ENCODE data around the gene B3GALNT1.
"Not testable (repeated sequence)": the region's sequence is repeated elsewhere in the genome, so short reads cannot be mapped to it uniquely, and the experiment has no call there.

B3GALNT1 gene

GRCh38 chr3:161073181-161073580 lies 32.0 kb downstream of the B3GALNT1 start:
- DNase-seq = no peak

- DNase-seq = no peak
Observed at GRCh38 chr3:161072751-161073150, 32.4 kb downstream of the B3GALNT1 start.

GRCh38 chr3:161072211-161072621 lies 32.9 kb downstream of the B3GALNT1 start:
- DNase-seq = no peak

- DNase-seq = no peak
Observed at GRCh38 chr3:161070980-161071663, 34.0 kb downstream of the B3GALNT1 start.

GRCh38 chr3:161070252-161070930 lies 34.8 kb downstream of the B3GALNT1 start:
- DNase-seq = no peak

GRCh38 chr3:161069511-161070251 lies 35.5 kb downstream of the B3GALNT1 start:
- peak; percentile 58 for DNase-seq

- no peak for DNase-seq
Observed at GRCh38 chr3:161067335-161067734, 37.8 kb downstream of the B3GALNT1 start.

GRCh38 chr3:161066930-161067329 lies 38.2 kb downstream of the B3GALNT1 start:
- no peak for DNase-seq

- no peak for DNase-seq
Observed at GRCh38 chr3:161064413-161064812, 40.7 kb downstream of the B3GALNT1 start.

- DNase-seq = no peak
Observed at GRCh38 chr3:161054860-161055604, 50.1 kb downstream of the B3GALNT1 start.

GRCh38 chr3:161051856-161052255 lies 53.3 kb downstream of the B3GALNT1 start:
- DNase-seq = no peak

GRCh38 chr3:161050935-161051334 lies 54.2 kb downstream of the B3GALNT1 start:
- no peak for DNase-seq

- no peak for DNase-seq
Observed at GRCh38 chr3:161049683-161050248, 55.4 kb downstream of the B3GALNT1 start.

GRCh38 chr3:161043336-161044035 lies 61.7 kb downstream of the B3GALNT1 start:
- DNase-seq = no peak

- peak; percentile 41 for DNase-seq
Observed at GRCh38 chr3:161042023-161042501, 63.1 kb downstream of the B3GALNT1 start.

- peak; percentile 17 for DNase-seq
Observed at GRCh38 chr3:161038725-161039124, 66.4 kb downstream of the B3GALNT1 start.

GRCh38 chr3:161035711-161036110 lies 69.4 kb downstream of the B3GALNT1 start:
- DNase-seq = peak; percentile 13

GRCh38 chr3:161034913-161035550 lies 70.1 kb downstream of the B3GALNT1 start:
- not testable (repeated sequence) for DNase-seq
